HL-60 (cell line): ENCODE results near the gene SIMC1.
"Not testable (repeated sequence)": the region's sequence is repeated elsewhere in the genome, so short reads cannot be mapped to it uniquely, and the experiment has no call there.

Experiments
- TF ChIP-seq, protein P1 (sequence below): IDR thresholded peaks from one replicate; pipeline ENCODE4 v1.5.1; 2011; ENCODE audit warnings: low read length, control low read depth, inconsistent platforms; ENCODE audit not compliant: insufficient read depth
- TF ChIP-seq, protein P2 (sequence below): IDR thresholded peaks from 2 replicates; pipeline ENCODE4 v1.6.1; 2012; ENCODE audit warnings: low read depth; ENCODE audit not compliant: insufficient replicate concordance

DNA sequence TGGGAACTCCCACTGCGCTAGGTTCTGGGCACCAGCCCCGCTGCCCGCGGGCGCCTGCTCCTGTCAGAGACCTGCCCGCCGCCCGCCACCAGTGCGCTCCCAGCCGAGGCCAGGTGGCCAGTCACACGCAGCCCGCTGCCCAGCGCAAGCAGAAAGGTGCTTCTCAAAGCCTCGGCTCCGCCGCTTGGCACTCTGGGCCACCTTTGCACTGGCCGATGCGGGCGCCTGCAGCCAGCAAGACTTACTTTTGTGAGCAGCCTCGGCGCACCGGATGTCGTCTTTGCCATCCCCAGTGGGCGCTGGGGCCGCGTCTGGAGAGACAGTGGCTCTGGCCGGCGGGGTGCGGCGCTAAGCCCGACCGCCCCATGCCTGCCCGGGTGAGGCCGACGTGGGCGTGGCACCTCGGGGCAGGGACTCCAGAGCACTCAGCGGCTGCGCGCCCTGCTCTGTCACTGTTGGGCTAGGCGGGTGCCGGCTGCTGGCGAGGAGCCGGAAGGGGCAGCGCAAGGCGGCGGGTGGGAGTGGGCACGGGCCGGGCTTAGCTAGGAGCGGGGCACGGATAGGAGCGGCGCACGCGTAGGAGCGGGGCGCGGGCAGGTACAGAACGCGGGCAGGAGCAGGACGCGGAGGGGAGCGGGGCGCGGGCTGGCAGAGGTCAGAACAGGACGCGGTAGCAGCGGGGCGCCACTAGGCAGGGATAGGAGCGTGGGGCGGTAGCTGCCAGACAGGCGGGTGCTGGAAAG lies 39.1 kb upstream of the SIMC1 start:
- TF ChIP-seq, protein P1, sequence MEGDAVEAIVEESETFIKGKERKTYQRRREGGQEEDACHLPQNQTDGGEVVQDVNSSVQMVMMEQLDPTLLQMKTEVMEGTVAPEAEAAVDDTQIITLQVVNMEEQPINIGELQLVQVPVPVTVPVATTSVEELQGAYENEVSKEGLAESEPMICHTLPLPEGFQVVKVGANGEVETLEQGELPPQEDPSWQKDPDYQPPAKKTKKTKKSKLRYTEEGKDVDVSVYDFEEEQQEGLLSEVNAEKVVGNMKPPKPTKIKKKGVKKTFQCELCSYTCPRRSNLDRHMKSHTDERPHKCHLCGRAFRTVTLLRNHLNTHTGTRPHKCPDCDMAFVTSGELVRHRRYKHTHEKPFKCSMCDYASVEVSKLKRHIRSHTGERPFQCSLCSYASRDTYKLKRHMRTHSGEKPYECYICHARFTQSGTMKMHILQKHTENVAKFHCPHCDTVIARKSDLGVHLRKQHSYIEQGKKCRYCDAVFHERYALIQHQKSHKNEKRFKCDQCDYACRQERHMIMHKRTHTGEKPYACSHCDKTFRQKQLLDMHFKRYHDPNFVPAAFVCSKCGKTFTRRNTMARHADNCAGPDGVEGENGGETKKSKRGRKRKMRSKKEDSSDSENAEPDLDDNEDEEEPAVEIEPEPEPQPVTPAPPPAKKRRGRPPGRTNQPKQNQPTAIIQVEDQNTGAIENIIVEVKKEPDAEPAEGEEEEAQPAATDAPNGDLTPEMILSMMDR: not testable (repeated sequence)
- TF ChIP-seq, protein P2, sequence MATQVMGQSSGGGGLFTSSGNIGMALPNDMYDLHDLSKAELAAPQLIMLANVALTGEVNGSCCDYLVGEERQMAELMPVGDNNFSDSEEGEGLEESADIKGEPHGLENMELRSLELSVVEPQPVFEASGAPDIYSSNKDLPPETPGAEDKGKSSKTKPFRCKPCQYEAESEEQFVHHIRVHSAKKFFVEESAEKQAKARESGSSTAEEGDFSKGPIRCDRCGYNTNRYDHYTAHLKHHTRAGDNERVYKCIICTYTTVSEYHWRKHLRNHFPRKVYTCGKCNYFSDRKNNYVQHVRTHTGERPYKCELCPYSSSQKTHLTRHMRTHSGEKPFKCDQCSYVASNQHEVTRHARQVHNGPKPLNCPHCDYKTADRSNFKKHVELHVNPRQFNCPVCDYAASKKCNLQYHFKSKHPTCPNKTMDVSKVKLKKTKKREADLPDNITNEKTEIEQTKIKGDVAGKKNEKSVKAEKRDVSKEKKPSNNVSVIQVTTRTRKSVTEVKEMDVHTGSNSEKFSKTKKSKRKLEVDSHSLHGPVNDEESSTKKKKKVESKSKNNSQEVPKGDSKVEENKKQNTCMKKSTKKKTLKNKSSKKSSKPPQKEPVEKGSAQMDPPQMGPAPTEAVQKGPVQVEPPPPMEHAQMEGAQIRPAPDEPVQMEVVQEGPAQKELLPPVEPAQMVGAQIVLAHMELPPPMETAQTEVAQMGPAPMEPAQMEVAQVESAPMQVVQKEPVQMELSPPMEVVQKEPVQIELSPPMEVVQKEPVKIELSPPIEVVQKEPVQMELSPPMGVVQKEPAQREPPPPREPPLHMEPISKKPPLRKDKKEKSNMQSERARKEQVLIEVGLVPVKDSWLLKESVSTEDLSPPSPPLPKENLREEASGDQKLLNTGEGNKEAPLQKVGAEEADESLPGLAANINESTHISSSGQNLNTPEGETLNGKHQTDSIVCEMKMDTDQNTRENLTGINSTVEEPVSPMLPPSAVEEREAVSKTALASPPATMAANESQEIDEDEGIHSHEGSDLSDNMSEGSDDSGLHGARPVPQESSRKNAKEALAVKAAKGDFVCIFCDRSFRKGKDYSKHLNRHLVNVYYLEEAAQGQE: not testable (repeated sequence)
